ENCODE data around the gene COX4I2.

The COX4I2 gene

DNA sequence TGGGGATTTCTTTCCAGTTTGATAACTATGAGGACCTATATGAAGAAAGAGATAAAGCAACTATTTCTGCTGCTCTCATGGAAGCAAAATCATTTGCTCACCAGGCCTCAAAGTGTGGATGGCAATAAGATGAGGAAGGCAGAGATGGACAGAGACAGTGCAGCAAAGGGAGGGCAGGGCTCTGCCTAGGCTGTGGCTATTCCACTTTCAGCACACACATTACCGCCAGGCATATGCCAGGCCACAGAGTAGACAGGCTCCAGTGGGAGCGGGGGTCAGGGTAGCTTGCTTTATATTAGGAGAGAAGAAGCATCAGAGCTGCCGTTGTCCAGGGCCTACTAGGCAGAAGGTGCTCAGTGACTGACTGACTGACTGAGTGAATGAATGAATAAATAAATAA lies 44.1 kb downstream of the COX4I2 start:
- H3K27ac ChIP-seq = no peak overlapping the region
- TF ChIP-seq ZFX (IDR thresholded peaks at IDR 0.05; ENCODE audit: borderline replicate concordance) = no peak
- TF ChIP-seq, protein P1, sequence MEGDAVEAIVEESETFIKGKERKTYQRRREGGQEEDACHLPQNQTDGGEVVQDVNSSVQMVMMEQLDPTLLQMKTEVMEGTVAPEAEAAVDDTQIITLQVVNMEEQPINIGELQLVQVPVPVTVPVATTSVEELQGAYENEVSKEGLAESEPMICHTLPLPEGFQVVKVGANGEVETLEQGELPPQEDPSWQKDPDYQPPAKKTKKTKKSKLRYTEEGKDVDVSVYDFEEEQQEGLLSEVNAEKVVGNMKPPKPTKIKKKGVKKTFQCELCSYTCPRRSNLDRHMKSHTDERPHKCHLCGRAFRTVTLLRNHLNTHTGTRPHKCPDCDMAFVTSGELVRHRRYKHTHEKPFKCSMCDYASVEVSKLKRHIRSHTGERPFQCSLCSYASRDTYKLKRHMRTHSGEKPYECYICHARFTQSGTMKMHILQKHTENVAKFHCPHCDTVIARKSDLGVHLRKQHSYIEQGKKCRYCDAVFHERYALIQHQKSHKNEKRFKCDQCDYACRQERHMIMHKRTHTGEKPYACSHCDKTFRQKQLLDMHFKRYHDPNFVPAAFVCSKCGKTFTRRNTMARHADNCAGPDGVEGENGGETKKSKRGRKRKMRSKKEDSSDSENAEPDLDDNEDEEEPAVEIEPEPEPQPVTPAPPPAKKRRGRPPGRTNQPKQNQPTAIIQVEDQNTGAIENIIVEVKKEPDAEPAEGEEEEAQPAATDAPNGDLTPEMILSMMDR (IDR thresholded peaks at IDR 0.05) = no peak

DNA sequence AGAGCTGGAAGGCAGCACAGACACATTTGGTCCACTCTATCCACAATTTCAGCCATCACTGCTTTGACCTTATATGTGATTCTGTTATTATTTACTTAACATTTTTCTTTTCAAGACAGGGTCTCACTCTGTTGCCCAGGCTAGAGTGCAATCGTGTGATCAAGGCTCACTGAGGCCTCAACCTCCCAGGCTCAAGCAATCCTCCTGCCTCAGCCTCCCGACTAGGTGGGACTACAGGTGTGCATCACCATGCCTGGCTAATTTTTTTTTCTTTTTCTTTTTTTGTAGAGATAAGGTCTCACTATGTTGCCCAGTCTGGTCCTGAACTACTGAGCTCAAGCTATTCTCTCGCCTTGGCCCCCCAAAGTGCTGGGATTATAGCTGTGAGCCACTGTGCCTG lies 44.6 kb downstream of the COX4I2 start:
- no peak overlapping the region for H3K27ac ChIP-seq
- no peak for TF ChIP-seq ZFX (IDR thresholded peaks at IDR 0.05; ENCODE audit: borderline replicate concordance)
- TF ChIP-seq, protein P1 (IDR thresholded peaks at IDR 0.05) = no peak

DNA sequence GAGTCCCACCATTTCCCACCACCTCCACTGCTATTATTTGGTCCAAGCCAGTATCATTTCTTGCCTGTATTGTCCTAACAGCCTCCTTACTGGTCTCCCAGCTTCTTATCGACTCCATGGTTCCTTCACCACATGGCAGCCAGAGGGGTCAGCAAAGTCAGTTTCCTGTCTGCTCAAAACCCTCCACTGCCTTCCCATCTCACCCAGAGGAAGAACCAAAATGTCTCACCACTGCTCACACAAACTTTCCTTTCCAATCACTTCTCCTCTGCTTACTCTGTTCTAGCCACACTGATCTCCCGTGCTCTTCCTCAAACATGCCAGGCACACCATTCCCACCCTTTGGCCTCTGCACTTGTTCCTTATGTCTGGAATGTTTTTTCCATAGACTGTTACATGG lies 45.2 kb downstream of the COX4I2 start:
- H3K27ac ChIP-seq = no peak overlapping the region
- TF ChIP-seq ZFX (IDR thresholded peaks at IDR 0.05; ENCODE audit: borderline replicate concordance) = no peak
- TF ChIP-seq, protein P1 (IDR thresholded peaks at IDR 0.05) = no peak

DNA sequence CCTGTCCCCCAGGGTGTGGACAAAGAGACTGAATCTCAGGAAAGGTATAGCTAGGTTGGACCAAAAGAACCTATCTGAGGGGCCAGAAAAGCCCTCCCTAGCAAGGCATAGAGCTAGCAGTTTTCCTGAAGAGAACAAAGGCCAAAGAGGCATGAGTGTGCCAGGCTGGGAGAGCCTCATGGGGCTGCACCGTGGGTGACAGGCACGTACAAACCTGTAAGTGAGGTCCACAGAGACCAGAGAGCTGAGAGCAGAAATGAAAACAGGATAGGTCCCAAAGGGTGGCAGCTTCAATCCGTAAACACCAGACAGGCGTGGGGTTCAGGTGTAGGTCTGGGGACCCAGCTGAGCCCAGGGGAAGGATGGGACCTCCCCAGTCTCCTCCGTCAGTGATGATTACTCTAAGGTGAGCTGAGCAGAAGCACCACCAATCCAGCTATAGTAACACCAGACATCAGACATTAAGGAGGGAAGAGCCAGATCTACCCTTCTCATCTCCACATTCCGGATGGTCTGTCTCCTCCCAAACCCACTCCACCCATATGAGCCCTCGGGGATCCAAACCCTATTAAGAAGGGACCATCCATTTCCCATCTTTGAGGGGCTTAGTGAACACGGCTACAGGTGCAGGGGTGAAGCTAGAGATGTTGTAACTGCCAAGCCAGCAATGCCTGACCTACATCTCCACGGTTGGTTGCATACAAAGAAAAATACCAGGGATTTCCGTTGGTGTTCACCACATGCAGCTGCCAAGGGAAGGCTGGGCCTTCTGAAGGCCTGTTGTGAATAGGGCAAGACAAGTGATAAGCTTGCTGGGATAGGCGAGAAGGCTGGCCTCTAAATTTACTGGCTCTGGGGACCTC lies 46.7 kb downstream of the COX4I2 start:
- TF ChIP-seq ZFX (IDR thresholded peaks at IDR 0.05; ENCODE audit: borderline replicate concordance) = no peak
- H3K27ac ChIP-seq = no peak overlapping the region

DNA sequence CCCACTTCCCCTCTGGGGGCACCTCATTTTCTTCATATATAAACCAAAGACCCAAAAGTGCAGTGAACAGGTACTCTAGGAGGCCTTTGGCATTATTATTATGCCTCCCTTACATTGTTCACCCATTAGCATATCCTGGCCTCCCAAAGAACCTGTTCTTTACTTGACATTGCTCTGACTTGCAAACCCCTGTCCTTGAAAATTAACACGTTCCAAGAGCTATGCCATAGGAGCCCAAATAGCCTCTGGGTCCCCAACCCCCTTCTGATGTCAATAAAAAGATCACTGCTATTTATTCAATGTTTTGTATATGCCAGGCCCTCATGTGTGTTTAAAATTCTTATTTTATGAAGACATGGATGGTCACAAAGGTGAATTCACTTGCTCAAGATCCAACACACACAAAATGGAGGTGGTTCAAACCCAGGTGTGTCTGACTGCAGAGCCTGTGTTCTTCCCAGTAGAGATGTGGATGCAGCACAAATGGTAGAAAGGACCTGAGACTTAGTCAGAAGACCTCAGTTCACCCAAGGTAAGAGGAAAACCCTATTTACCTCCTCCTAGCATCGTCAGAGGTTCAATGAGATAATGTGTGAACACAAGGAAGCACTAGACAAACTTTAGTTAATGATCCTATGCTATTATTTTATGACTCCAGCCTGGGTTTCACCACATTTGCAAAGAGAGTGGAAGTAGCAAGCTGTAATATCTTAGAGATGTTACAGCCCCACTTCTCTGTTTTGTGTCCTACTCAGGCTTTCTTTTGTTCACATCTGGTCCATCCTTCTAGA lies 48.3 kb downstream of the COX4I2 start:
- TF ChIP-seq ZFX (IDR thresholded peaks at IDR 0.05; ENCODE audit: borderline replicate concordance) = no peak
- TF ChIP-seq, protein P1 (IDR thresholded peaks at IDR 0.05) = no peak
- no peak overlapping the region for H3K27ac ChIP-seq

DNA sequence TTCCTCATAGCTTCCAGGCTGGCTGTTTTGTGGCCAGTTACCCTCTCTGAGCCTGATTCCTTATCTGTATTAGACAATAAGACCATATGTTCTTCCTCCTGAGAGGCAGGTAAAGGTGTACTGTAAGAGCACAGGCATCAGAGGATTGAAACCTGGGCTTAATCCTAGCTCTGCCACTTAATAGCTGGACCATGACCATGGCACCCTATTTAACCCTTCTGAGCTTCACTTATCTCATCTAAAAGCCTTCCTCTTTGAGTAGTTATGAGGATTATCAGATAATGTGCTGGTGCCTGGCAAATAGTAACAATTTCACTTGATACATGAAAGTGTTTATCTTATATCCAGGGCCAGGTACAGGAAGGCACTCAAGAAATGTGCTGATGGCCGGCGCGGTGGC lies 50.1 kb downstream of the COX4I2 start:
- TF ChIP-seq ZFX (IDR thresholded peaks at IDR 0.05; ENCODE audit: borderline replicate concordance) = no peak
- TF ChIP-seq, protein P1 (IDR thresholded peaks at IDR 0.05) = no peak
- no peak overlapping the region for H3K27ac ChIP-seq

DNA sequence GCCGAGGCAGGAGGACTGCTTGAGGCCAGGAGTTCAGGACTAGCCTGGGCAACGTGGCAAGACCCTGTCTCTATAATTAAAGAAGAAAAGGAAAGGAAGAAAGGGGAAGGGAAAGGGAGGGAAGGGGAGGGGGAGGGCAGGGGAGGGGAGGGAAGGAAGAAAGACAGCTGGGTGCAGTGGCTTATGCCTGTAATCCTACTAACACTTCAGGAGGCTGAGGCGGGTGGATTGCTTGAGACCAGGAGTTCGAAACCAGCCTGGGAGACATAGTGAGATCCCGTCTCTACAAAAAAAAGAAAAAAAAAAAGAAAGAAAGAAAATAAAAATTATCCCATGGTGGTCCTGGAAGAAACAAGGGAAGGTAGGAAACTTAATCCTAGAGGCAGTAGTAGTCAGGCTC lies 51.4 kb downstream of the COX4I2 start:
- no peak overlapping the region for H3K27ac ChIP-seq
- TF ChIP-seq ZFX (IDR thresholded peaks at IDR 0.05; ENCODE audit: borderline replicate concordance) = no peak

DNA sequence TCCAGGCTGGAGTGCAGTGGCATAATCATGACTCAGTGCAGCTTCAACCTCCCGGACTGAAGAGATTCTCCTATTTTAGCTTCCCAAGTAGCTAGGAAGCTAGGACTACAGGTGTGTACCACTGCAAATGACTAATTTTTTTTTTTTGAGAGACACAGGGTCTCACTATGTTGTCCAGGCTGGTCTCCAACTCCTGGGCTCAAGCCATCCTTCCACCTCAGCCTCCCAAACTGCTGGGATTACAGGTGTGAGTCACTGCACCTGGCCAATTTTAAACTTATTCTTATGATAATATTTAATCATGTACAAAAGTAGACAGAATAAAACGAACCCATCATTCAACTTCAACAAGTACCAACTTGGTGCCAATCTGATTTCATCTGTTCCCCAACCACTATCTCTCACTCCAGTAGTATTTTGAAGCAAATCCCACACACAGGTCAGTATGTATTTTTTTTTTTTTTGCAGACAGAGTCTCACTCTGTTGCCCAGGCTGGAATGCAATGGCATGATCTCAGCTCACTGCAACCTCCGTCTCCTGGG lies 52.5 kb downstream of the COX4I2 start:
- no peak for TF ChIP-seq ZFX (IDR thresholded peaks at IDR 0.05; ENCODE audit: borderline replicate concordance)
- TF ChIP-seq, protein P1 (IDR thresholded peaks at IDR 0.05) = no peak
- H3K27ac ChIP-seq = no peak overlapping the region
